HFFc6 (cell line): ENCODE measurements around the gene ZNF331. TPM values are rescaled to one million over a fixed set of nuclear protein-coding genes. Genes with fewer than 3 reads are reported as not detected.

Experiments used
- DNase-seq: peaks from one replicate; pipeline ENCODE4 v3.0.0-alpha.2; 2018
- H3K27ac Mint-ChIP-seq: 2 replicates; pipeline ENCODE4 v1.8.0; 2020; ENCODE audit warnings: mild to moderate bottlenecking, mixed read lengths
- H3K27me3 Mint-ChIP-seq: 2 replicates; pipeline ENCODE4 v1.8.0; 2021; ENCODE audit warnings: mild to moderate bottlenecking, moderate library complexity, mixed read lengths; ENCODE audit not compliant: insufficient read depth
- H3K36me3 Mint-ChIP-seq: 2 replicates; pipeline ENCODE4 v1.8.0; 2021; ENCODE audit warnings: low read depth, mixed read lengths
- H3K4me1 Mint-ChIP-seq: 2 replicates; pipeline ENCODE4 v1.8.0; 2020; ENCODE audit warnings: low read depth, mixed read lengths
- H3K4me3 Mint-ChIP-seq: 2 replicates; pipeline ENCODE4 v1.8.0; 2020; ENCODE audit warnings: mild to moderate bottlenecking, moderate library complexity, mixed read lengths
- H3K9me3 Mint-ChIP-seq: 2 replicates; pipeline ENCODE4 v1.8.0; 2020; ENCODE audit warnings: mild to moderate bottlenecking, mixed read lengths
- CTCF ChIP-seq: fragments of 200-600 bp; sonication (generic); IDR thresholded peaks from 2 replicates; pipeline ENCODE4 v1.5.0; 2021; ENCODE audit warnings: antibody characterized with exemption, mild to moderate bottlenecking
- total RNA-seq, 6 experiments: library from RNA; stranded (reverse); fragmentation: NEBNext Ultra II Directional; extraction: Animal tissue kit (Norgen Biotek cat#: 25700); gene quantifications; 2 replicates in 1 of 6; 3 replicates in 5 of 6; pipeline ENCODE4 v1.2.3, GENCODE V29; 2021

Gene ZNF331
- total RNA-seq, 6 experiments from 2014 or later = 9.8 to 13.0 (median 11.3) TPM

GRCh38 chr19:53580871-53581835 is 43.2 kb downstream of the ZNF331 start:
- DNase-seq = no peak
- Mint-ChIP-seq H3K9me3 (peaks cover 71% of the 10 kb centered on the region), H3K36me3 (peaks cover 46% of the 10 kb centered on the region), H3K27ac (no peak overlapping the region), H3K27me3 (peaks cover 4% of the 10 kb centered on the region; the same call in 1 of the 2 replicates), H3K4me3 (no peak overlapping the region), H3K4me1 (no peaks in the 10 kb centered on the region)
- TF ChIP-seq CTCF = no peak

GRCh38 chr19:53581871-53582279 is 43.9 kb downstream of the ZNF331 start:
- no peak for DNase-seq
- no peak for TF ChIP-seq CTCF
- Mint-ChIP-seq H3K27me3 (peaks cover 4% of the 10 kb centered on the region; the same call in 1 of the 2 replicates), H3K9me3 (peaks cover 69% of the 10 kb centered on the region), H3K4me1 (no peaks in the 10 kb centered on the region), H3K36me3 (peaks cover 39% of the 10 kb centered on the region), H3K4me3 (no peak overlapping the region), H3K27ac (no peak overlapping the region)

GRCh38 chr19:53583181-53583580 is 45.2 kb downstream of the ZNF331 start:
- Mint-ChIP-seq H3K36me3 (peaks cover 26% of the 10 kb centered on the region), H3K27ac (no peak overlapping the region), H3K9me3 (peaks cover 56% of the 10 kb centered on the region), H3K4me3 (no peak overlapping the region), H3K4me1 (no peaks in the 10 kb centered on the region), H3K27me3 (no peaks in the 10 kb centered on the region)
- DNase-seq = no peak
- TF ChIP-seq CTCF = no peak

DNA sequence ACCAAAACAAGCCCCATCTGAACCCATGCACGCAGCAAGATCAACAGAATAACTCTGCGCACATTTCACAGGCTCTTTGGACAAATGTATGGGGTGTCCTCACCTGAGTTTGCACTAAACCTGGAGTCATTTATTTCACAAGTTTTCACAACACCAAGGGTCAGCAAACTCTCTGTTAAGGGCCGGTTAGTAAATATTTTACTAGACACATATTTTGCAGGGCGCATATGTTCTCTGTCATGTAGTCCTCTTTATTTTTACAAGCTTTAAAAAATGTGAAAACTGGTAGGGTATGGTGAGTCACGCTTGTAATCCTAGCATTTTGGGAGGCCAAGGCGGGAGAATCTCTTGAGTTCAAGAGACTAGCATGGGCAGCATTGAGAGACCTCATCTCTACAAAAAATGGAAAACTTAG is 48.3 kb downstream of the ZNF331 start:
- Mint-ChIP-seq H3K27ac (no peak overlapping the region), H3K4me3 (no peak overlapping the region), H3K27me3 (peaks cover 2% of the 10 kb centered on the region), H3K4me1 (no peaks in the 10 kb centered on the region), H3K36me3 (peaks cover 6% of the 10 kb centered on the region; the same call in 1 of the 2 replicates), H3K9me3 (peaks cover 32% of the 10 kb centered on the region)
- no peak for TF ChIP-seq CTCF
- DNase-seq = no peak

DNA sequence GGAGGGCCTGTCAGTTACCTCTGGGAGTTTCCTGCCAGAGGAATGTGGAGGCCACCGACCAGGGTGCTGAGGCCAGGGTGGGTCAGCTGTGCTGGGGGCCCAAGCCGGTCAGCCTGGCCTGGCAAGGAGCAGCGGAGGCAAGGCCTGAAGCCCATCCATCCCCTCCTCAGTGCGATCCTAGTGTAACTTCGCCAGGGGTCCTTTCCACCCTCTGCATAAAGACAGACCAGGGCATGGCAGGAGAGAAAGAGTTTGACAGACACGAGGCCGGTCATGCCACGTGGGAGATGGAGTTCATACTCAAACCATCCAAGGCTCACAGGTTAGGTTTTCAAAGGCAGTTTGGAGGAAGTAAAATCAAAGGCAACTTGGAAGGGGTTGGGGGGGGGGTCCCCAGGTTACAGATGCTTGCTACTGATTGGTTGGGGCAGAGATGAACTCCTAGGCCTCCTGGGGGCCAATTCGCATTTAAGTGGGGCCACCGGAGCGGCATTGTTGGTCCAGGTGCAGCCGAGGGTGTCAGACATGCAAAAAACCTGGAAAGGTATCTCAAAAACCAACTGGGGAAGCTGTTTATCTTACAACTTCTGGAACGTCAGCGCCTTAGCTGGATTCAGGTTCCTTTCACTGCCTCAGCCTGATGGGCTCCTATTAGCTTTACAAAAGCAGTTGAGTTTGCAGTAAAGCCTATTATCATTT is 57.0 kb downstream of the ZNF331 start:
- Mint-ChIP-seq H3K4me1 (no peaks in the 10 kb centered on the region), H3K4me3 (no peak overlapping the region), H3K36me3 (0 out of 2 replicates have a peak, but pooled peaks cover 3% of the 10 kb centered on the region), H3K27me3 (no peaks in the 10 kb centered on the region; the same call in 1 of the 2 replicates), H3K9me3 (peaks cover 29% of the 10 kb centered on the region), H3K27ac (no peak overlapping the region)
- DNase-seq = no peak
- no peak for TF ChIP-seq CTCF
